Measurements from ENCODE around the gene SLC22A23. TPM values are rescaled to one million over a fixed set of nuclear protein-coding genes. Genes with fewer than 3 reads are reported as not detected.

Gene SLC22A23
- total RNA-seq, 1 experiment from 2014 or later: 38.2 TPM

- Mint-ChIP-seq H3K4me3 (no peak overlapping the region), H3K9me3 (peaks cover 9% of the 10 kb centered on the region), H3K27ac (no peak overlapping the region; the same call in 1 of the 2 replicates), H3K4me1 (peaks cover 12% of the 10 kb centered on the region), H3K36me3 (peaks cover 34% of the 10 kb centered on the region), H3K27me3 (ENCODE audit: low read depth) (no peaks in the 10 kb centered on the region)
- ATAC-seq (no peak), DNase-seq (ENCODE audit: low spot score) (no peak)
- CTCF ChIA-PET: interaction anchor here (1.0 kb wide), 2 partner anchors 109 to 543 kb away, joined by 3 to 4 read pairs; partner anchors contain the start of gene FAM50B
- TF ChIP-seq NR1H2 (CRISPR knock-in tag; IDR thresholded peaks at IDR 0.05) (no peak), OVOL2 (CRISPR knock-in tag; IDR thresholded peaks at IDR 0.05; ENCODE audit: borderline replicate concordance) (no peak)
- POLR2A ChIA-PET: no interaction called here
These were observed 151.0 kb downstream of the SLC22A23 start for GRCh38 chr6:3305831-3306230.

- no peak overlapping the region for H3K4me3 Mint-ChIP-seq
- CTCF ChIA-PET: interaction anchor here (1.0 kb wide), 1 partner anchor 544 kb away, joined by 4 read pairs; the partner anchor contains the start of gene FAM50B
- ATAC-seq (no peak), DNase-seq (ENCODE audit: low spot score) (peak; percentile 0)
- H3K9me3 Mint-ChIP-seq: peaks cover 9% of the 10 kb centered on the region
- peaks cover 34% of the 10 kb centered on the region for H3K36me3 Mint-ChIP-seq
- no peak overlapping the region for H3K27ac Mint-ChIP-seq
- H3K27me3 Mint-ChIP-seq (ENCODE audit: low read depth): no peaks in the 10 kb centered on the region
- H3K4me1 Mint-ChIP-seq: peaks cover 6% of the 10 kb centered on the region
- TF ChIP-seq RORB (CRISPR knock-in tag; IDR thresholded peaks at IDR 0.05): no peak
- TF ChIP-seq NR3C1 (CRISPR knock-in tag; conservative IDR thresholded peaks at IDR 0.05; ENCODE audit: low read depth): no peak
- no peak for TF ChIP-seq ZNF317 (CRISPR knock-in tag; IDR thresholded peaks at IDR 0.05; ENCODE audit: borderline replicate concordance, low read depth)
- no peak for TF ChIP-seq ZNF671 (CRISPR knock-in tag; IDR thresholded peaks at IDR 0.05)
- no peak for TF ChIP-seq JAZF1 (CRISPR knock-in tag; IDR thresholded peaks at IDR 0.05)
- no peak for TF ChIP-seq FOXJ3 (CRISPR knock-in tag; IDR thresholded peaks at IDR 0.05; ENCODE audit: borderline replicate concordance)
- TF ChIP-seq PRRX2 (CRISPR knock-in tag; IDR thresholded peaks at IDR 0.05): no peak
- TF ChIP-seq ZNF423 (CRISPR knock-in tag; IDR thresholded peaks at IDR 0.05): no peak
- no peak for TF ChIP-seq MXD4 (CRISPR knock-in tag; IDR thresholded peaks at IDR 0.05; ENCODE audit: borderline replicate concordance)
- POLR2A ChIA-PET: no interaction called here
These were observed 151.7 kb downstream of the SLC22A23 start for GRCh38 chr6:3305216-3305565.

- Mint-ChIP-seq H3K4me1 (peaks cover 3% of the 10 kb centered on the region), H3K9me3 (peaks cover 9% of the 10 kb centered on the region), H3K27ac (0 out of 2 replicates have a peak overlapping the region, but pooled peaks have one; percentile 26), H3K36me3 (peaks cover 34% of the 10 kb centered on the region), H3K4me3 (no peak overlapping the region), H3K27me3 (ENCODE audit: low read depth) (no peaks in the 10 kb centered on the region)
- ChIA-PET POLR2A (no interaction called here), CTCF (no interaction called here)
- TF ChIP-seq ZNF423 (CRISPR knock-in tag; IDR thresholded peaks at IDR 0.05): no peak
- no peak for TF ChIP-seq RELA (CRISPR knock-in tag; IDR thresholded peaks at IDR 0.05; ENCODE audit: borderline replicate concordance)
- ATAC-seq: no peak
- DNase-seq (ENCODE audit: low spot score): peak; percentile 4
These were observed 152.2 kb downstream of the SLC22A23 start for GRCh38 chr6:3304500-3305215.

GRCh38 chr6:3303795-3304411 is 152.9 kb downstream of the SLC22A23 start:
- DNase-seq (ENCODE audit: low spot score) (no peak), ATAC-seq (no peak)
- Mint-ChIP-seq H3K4me1 (no peaks in the 10 kb centered on the region), H3K27ac (no peak overlapping the region), H3K36me3 (peaks cover 34% of the 10 kb centered on the region), H3K4me3 (no peak overlapping the region), H3K9me3 (peaks cover 9% of the 10 kb centered on the region), H3K27me3 (ENCODE audit: low read depth) (no peaks in the 10 kb centered on the region)
- ChIA-PET POLR2A (no interaction called here), CTCF (no interaction called here)
- TF ChIP-seq CBFB (CRISPR knock-in tag; IDR thresholded peaks at IDR 0.05; ENCODE audit: low read depth) (no peak), AFF4 (CRISPR knock-in tag; IDR thresholded peaks at IDR 0.05; ENCODE audit: borderline replicate concordance) (no peak), MAX (CRISPR knock-in tag; IDR thresholded peaks at IDR 0.05) (no peak), IRF1 (CRISPR knock-in tag; IDR thresholded peaks at IDR 0.05) (no peak), MYBL2 (CRISPR knock-in tag; IDR thresholded peaks at IDR 0.05) (no peak), ZBTB43 (CRISPR knock-in tag; IDR thresholded peaks at IDR 0.05) (no peak), E2F5 (CRISPR knock-in tag; IDR thresholded peaks at IDR 0.05) (no peak), RORB (CRISPR knock-in tag; IDR thresholded peaks at IDR 0.05) (no peak), SP1 (CRISPR knock-in tag; conservative IDR thresholded peaks at IDR 0.05) (no peak), SMAD3 (CRISPR knock-in tag; IDR thresholded peaks at IDR 0.05; ENCODE audit: borderline replicate concordance) (no peak), ZNF416 (CRISPR knock-in tag; IDR thresholded peaks at IDR 0.05) (no peak)
